A673 (cell line): ENCODE results near the gene LY6G5B.

Experiments
- CTCF ChIP-seq: fragments of 300-800, 200-600 bp; sonication (generic); conservative IDR thresholded peaks from 2 replicates; pipeline ENCODE4 v1.5.1; 2017; ENCODE audit warnings: low read depth, mild to moderate bottlenecking, antibody characterized with exemption, low read length, moderate library complexity, mixed read lengths
- EZH2 ChIP-seq: fragments of 200-600 bp; sonication (generic); IDR thresholded peaks from 2 replicates; pipeline ENCODE4 v1.6.1; 2017; ENCODE audit warnings: borderline replicate concordance, low read depth, mild to moderate bottlenecking, mixed read lengths, antibody characterized with exemption, low read length; ENCODE audit not compliant: poor library complexity, severe bottlenecking

GRCh38 chr6:31624070-31624469, 45.7 kb upstream of the LY6G5B start:
- TF ChIP-seq CTCF (no peak), EZH2 (no peak)
